HG02678 (cell line): Measurements from ENCODE around the gene MFNG.

Experiments used
- ATAC-seq: cut with Tn5 transposase; IDR thresholded peaks from one replicate; pipeline ENCODE4 v1.9.1; 2021; ENCODE audit warnings: mild to moderate bottlenecking, moderate library complexity; ENCODE audit not compliant: unreplicated experiment

Gene MFNG

DNA sequence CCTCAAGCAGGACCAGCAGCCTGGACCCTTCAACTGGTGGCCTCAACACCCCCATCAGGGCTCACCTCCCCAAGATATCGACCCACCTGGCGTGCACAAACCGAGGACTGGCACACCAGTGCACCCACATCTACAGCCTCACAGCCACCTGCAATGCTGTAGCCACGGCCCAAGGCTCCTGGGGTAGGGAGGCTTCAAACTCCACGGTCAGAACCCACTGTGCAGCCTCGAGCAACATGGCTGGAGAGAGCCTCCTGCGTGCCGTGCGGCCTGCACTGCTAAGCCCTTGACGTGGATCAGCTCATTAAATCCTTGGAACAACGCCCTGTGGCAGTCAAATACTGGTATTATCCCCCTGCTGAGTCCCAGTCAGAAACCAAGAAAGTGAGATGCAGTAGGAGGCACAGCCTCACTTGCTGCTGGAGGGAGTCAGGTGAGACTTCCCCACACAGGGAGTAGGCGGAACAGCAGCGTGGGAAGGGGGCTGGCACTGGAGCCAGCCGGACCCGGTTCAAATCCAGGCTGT, 28.4 kb upstream of the MFNG start:
- no peak for ATAC-seq

DNA sequence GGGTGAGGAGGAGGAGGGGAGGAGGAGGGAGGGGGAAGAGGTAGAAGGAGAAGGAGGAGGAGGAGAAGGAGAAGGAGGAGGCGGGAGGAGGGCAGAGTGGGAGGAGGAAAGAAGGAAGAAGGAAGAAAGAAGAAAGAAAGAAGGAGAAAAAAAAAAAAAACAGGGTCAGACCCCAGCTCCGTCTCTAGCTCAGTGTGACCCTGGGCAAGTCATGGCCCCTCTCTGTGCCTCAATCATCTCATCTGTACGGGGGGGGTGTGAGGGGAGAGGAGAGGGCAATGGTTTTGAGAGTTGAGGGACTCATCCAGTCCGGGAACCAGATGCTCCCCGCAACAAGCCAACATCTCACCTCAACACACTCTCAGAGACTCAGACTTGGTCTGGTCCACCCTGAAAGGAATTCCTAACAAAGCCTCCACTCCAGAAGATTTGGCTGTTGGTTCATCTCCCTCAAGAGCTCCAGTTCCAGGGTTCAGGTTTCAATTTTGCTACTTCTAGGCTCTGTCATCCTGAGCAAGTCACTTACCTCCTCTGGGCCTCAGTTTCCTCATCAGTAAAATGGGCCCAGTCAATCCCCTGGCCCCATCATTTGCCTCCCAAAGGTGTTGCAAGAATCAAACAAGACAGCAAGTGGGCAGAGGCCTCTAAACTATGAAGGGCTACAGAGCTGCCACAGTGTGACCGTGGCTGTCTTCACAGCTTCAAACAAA, 25.4 kb upstream of the MFNG start:
- no peak for ATAC-seq

DNA sequence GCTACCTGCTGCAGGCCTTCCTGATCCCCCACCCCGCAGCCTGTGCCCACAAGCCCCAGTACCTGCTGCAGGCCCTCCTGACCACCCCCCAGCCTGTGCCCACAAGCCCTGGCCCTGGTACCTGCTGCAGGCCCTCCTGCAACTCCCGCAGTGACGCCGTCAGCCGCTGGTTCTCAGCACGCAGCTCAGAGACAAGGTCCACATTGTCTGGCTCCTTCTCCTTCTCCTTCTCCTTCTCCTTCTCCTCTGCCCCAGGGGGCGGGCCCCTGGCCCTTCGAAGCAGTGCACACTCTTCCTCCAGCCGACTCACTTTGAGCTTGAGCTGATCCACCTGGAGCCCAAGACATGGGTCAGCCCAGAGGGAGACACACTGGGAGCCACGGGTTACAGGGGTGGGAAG, 23.9 kb upstream of the MFNG start:
- no peak for ATAC-seq

DNA sequence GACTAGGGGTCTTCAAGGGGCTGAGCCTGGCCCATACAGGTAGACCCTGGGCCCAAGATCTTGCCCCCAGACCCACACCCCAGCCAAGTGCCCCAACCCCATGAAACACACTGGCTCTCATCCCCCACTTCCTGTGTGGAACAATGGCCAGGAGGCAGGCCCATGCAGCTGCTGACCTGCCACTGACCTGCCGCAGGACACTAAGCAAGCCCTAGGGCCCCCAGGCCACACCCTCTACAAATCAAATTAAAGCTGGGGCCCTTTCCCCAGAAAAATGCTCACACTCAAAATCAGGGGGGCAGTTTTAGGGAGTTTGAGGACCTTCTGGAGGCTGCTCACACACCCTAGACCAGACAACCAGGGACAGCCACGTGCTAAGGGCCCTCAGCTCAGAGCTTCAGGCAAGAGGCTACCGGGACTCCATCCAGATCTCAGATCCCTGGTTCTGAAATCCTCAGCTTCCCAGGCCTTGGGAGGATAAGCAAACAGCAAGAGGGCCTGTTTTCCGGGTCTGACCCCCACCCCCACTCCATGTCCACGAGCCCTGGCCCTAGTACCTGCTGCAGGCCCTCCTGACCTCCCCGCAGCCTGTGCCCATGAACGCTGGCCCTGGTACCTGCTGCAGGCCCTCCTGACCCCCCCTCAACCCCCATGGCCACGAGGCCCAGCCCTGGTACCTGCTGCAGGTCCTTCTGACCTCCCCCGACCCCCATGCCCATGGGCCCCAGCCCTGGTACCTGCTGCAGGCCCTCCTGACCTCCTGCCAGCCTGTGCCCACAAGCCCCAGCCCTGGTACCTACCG, 23.1 kb upstream of the MFNG start:
- ATAC-seq = no peak

DNA sequence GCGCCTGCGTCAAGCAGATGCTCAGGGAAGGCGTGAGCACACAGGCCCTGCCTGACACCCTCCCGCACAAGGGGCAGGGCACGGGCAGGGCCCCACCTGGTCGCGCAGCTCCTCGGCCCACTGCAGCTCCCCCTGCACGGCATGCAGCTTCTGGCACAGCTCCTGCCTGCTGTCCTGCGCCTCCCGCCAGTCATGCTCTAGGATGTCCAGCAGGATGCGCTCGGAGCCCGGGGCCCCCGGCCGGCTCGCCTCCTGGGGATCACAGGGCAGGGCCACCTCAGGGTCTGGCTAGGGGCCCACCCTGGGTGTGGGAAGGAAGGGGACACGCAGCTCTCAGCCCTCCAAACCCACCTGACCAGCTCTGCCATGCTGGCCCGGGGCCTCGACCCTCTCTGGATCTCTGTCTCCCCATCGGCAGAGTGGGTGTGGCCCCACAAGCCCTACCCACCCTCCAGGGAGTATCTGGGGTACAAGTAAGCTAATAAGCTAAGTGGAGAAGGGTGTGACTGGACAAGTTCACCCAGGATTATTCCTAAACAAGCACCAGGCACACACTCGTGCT, 22.3 kb upstream of the MFNG start:
- no peak for ATAC-seq

DNA sequence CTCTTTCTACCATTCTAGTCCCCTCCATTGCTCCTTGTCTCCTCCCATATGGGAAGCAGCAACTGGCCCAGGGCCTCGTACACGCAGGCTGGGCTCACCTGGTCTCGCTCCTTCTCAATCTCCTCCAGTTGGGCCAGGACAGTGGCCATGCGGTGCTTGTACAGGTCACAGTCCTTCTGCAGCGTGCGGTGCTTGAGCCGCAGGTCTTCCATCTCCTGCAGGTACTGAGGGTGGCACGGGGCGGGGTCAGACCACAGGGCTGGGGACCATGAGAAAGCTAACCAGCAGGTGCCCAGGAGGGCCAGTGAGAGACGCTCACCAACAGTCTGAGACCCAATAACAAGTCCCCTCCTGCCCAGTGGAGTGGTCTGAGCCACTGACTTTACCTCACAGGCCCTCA, 21.5 kb upstream of the MFNG start:
- no peak for ATAC-seq

DNA sequence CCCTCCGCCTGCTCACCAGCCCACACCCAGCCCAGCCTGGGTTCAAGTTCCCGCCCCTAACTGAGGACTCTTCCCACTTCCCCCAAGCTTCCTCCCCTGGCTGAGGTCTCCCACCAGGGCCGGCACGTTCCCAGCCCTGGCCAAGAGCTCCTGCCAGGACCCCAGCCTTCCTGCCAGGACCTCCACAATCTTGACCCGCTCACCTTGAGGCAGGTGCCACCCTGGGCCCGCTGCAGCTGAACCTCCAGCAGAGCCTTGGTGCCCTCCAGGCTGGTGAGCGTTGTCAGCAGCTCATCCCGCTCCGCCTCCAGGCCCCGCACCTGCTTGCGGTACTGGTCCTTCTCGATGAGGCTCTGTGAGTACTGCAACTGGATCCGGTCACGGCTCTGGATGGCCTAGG, 19.8 kb upstream of the MFNG start:
- no peak for ATAC-seq

DNA sequence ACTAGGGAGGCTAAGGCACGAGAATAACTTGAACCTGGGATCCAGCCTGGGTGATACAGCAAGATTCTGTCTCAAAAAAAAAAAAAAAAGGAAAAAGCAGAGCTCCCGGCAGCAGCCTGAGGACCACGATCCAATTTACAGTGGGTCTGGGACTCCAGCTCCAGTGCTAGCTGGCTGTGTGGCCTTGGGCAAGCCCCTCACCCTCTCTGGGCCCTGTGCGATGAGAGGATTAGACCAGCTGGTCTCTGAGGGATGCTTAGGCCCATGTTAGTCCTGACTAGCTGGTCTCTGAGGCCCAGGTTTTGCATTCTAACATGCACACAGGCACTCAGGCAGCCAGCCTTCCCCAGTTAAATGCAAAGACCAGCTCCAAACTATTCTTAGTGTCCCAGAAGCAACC, 19.4 kb upstream of the MFNG start:
- ATAC-seq = no peak

DNA sequence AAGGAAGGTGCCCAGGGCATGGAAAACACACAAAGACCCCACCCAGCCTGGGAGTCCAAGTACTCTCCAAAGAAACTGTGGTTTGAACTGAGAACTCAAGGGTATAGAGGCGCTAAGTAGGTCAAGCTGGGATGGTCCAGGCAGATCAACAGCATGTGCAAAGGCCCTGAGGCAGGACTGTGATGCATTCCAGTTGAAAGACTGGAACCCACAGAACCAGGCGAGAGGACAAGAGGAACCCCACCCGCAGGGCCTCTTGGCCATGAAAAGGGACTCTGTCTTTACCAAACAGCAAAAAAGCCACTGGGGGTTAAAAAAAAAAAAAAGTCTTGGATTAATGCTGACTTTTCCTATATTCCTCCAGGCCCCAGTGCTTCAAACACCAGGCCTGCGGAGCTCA, 18.8 kb upstream of the MFNG start:
- no peak for ATAC-seq

DNA sequence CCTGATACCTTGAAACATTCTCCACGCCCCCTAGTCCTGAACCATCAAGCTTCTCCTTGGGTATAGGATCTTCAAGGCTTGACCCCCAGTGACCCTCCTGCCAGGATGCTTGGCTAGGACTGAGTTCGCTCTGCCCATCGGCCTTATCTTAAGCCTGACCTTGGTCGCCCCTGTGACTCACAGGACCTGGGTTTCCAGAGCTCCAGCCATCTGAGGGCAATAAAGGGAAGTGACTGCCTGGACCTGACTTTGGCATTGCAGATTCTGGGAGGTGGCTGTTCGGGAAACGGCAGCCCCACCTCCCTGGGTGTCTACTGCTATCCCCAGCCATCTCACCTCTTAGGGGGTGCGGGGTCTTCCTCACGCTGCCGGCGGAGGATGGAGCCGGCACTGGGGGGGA, 17.7 kb upstream of the MFNG start:
- ATAC-seq = no peak

DNA sequence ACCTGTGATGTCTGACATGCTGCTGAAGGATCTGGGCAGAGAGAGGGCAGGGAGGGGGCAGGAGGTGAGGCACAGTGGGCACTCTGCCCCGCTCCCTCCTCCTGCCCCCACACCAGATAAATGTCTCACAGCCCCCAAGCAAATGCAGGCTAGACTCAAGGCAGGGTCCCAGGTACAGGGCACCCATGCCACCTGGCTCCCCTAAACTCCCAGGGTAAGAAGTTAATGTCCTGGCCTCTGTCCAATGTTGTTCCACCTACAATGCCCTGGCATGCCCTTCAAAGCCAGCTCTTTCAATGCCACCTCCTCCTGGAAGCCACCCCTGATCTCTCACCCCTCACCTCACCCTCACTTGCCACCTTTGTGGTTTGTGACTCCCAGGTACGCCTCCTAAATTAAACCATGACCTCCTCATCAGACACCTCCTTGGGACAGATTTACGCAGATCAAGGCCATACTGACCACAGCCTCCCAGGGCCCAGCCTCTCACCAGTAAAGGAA, 17.0 kb upstream of the MFNG start:
- ATAC-seq = no peak

DNA sequence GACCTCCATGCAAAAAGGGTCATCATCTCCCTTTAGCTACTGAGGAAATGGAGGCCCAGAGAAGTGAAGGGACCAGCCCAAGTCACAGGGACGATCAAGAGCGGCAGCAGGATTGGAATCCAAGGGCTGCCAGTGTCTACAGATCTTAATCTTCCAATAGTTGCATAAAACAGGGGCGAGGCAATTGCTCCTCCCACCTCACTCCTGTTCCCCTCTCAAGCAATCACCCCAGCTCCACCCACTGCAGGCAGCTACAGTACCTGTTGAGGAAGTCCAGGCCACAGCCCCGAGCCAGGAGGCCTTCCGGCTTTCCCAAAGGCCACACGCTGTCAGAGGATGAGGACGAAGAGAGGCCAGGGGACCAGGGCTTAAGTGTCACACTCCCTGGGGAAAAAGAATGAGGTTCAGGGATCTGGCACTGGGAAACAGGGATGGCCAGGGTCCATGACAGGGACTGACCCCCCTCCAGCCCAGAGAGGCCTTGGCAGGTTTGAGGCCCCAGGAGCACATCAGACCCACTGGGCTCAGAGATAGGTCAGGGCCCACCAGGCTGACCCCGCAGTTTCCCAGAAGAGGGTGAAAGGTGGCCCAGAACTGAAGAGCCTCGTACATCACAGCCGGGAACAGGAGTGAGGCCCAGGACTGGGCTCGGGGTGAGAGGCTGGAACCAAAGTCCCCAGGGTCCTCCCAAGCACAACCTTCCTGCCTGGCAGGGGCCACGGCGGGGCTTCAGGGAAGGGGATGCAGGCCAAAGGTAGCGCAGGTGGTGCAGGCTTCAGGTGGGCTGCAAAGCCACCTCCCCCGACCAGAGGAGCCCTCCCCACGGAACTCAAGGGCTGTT, 16.4 kb upstream of the MFNG start:
- no peak for ATAC-seq

DNA sequence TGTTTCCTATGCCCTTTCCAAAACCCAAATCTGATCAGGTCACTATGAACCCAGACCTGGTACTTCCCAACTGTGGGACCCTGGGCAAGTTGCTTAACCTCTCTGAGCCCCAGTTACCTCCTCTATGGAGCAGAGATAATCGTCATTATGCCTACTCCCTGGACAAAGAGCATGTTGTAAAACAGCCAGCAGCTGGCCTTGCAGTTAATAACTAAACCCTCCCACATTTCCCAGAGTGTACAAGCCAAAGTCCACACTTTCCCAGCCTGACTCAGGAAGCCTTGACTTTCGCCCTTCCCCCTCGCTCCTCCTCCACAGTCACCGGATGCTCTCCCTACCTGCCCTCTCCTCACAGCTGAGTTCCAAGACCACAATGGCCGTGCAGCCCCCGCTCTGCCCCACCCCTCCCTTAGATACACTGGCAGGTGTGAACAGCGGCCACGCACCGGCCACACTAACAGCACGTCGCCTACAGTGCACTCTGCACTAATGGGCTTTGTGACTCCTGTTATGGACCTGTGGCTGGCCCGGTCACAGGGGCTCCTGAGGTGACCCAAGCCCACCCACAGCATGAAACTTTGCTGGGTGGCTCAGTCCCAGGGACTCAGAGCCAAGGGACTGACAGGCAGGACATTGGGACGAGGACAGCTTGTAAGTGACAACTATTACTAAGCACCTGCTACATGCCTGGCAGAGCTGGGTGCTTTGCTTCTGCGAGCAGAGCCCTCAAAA, 15.6 kb upstream of the MFNG start:
- ATAC-seq = no peak

DNA sequence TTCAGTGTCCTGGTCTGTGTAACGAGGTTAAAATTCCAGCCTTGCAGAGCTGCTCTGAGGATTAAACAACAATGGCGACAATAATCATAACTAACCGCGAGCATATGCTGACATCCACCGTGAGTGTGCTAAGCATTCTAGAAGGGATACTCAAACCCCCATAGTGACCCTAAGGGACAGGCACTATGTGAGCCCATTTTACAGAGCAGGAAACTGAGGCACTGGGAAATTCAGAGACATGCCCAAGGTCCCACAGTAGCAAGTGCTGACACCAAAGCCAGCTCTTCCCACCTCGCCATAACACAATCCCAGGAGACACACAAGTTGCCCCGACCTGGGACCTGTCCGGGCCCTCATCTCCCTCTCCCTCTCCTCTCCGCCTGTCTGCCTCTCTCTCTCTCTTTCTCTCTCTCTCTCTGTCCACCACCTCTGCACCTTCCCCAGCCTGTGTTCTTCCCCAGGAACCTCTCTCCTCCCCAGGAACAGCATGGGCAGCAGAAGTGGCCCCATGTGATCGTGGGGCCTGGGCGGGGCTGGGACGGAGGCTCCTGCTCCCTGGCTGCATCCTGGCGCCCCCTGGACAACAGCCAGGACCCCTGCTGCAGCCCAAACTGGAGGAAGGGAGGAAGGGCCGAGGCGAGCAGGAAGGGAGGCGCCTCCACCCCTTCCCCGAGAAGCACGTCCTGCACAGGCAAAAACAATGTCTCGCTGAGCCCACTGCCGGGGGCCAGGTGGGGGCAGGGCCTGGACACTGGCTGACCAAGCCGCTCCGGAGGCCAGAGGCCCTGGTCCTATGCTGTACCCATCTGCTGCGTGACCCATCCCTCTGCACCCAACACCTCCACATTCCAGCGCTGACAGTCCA, 14.8 kb upstream of the MFNG start:
- ATAC-seq = no peak

DNA sequence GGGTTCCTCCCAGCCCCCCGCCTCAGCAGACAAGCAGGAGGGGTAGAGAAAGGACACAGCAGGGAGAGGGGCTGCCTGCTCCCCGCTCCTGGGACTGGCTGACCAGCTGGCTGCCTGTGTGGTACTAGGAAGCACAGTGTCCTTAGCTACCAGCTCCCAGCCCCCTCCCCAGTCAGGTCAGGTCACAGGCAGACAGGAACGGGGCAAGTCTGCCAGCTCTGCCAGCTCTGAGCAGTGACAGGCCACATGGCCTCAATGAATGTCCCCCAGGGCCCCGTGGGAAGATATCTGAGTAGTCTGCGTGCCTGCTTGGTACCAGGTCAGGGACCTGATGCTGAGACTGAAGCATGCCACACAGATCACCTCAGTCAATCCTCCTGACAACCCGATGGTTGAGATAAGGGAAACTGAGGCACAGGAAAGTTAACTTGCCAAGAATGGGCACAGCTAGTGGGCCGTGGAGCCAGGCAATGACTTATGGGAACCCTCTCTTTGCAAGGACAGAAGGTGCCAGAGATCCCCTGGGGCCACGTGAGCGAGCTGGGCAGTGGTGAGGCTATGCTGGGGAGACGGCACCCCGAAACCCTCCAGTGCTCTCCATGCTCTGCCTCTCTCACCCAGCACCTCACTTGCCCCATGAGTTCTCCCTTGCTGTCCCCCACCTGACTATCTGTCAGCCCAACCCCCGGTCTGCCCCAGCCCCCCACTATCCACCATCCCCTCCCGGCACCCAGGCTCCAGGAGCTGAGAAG, 13.8 kb upstream of the MFNG start:
- ATAC-seq = no peak

DNA sequence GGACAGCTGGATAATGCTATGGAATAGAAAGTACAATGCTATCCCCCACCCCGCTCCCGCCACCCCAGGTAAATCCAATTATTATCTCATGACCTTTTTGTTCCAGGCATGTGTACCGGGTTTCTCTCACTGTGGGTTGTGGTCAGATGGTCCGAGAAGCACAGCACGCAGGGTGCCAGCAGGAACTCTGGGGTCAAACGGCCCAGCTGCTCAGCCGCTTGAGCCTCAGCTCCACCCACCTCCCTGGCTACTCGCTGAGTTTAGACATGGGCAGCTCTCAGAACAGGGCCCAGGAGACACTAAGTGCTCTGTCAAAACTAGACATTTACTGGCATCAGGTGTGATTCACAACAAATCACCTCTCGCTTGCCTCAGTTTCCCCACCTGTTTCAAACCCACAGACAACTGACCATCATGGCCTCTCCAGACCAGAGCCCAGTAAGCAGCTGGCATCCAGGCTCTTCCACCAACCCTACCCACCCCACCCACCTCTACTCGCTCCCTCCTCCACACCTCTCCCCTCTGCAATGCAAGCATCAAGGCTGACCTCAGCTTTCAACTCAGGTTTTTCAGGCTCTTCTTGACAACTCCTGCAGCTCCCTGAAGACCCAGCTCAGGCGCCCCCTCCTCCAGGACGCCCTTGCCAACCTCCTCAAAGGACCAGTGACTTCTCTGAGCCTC, 13.0 kb upstream of the MFNG start:
- ATAC-seq = no peak

DNA sequence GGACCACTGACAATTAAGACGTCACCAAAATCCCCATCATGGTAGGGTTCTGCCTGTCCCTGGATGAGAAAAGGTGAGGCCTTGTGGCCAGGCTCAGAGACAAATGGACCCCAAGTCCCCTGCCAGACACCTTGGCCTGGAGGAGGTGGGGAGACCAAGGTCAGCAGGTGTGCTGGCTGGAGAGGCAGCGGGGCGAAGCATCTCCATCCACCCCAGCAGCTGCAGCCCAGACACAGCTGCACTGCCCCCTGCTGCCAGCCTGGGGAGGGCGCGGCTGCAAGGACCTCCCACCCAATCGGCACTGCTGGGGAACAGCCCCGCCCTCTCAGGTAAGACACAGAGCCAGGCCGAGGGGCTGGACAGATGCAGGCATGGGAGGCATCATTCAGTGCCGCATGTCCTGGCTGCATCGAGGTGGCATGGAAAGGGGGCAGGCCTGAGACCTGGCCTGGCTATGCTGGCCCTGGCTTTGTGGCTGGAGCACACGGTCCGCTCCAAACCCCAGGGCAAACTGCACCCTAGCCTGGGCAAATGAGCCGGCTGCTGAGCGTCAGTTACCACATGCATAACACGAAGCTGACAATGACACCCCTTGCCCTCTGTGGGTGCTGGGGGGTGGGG, 12.2 kb upstream of the MFNG start:
- no peak for ATAC-seq
